AG09309 (cell line): ENCODE data around the gene ZNF175.

ENCODE experiments used
- DNase-seq: peaks from one replicate; pipeline ENCODE4 v3.0.0-alpha.2; 2010; ENCODE audit warnings: low read depth
- H3K4me3 ChIP-seq: 2 replicates; pipeline ENCODE4 v1.5.1; 2011; ENCODE audit warnings: mild to moderate bottlenecking, low read depth, low read length, moderate library complexity; ENCODE audit not compliant: control insufficient read depth
- CTCF ChIP-seq: IDR thresholded peaks from 2 replicates; pipeline ENCODE4 v1.5.1; 2011; ENCODE audit warnings: mild to moderate bottlenecking, low read depth, low read length, inconsistent platforms; ENCODE audit not compliant: insufficient read depth, control insufficient read depth; ENCODE audit errors: missing control alignments

ZNF175 gene

GRCh38 chr19:51549533-51550324, 21.4 kb upstream of the ZNF175 start:
- no peak overlapping the region for H3K4me3 ChIP-seq
- no peak for TF ChIP-seq CTCF
- no peak for DNase-seq

- DNase-seq = no peak
- H3K4me3 ChIP-seq = no peak overlapping the region
- TF ChIP-seq CTCF = no peak
Observed at GRCh38 chr19:51550848-51551672, 20.0 kb upstream of the ZNF175 start.

GRCh38 chr19:51551673-51552432, 19.2 kb upstream of the ZNF175 start:
- DNase-seq = no peak
- TF ChIP-seq CTCF = no peak
- H3K4me3 ChIP-seq = no peak overlapping the region

- no peak for TF ChIP-seq CTCF
- no peak overlapping the region for H3K4me3 ChIP-seq
- no peak for DNase-seq
Observed at GRCh38 chr19:51552608-51552995, 18.5 kb upstream of the ZNF175 start.

- TF ChIP-seq CTCF = no peak
- H3K4me3 ChIP-seq = no peak overlapping the region
- DNase-seq = no peak
Observed at GRCh38 chr19:51552996-51553725, 17.9 kb upstream of the ZNF175 start.

GRCh38 chr19:51559240-51559639, 11.8 kb upstream of the ZNF175 start:
- H3K4me3 ChIP-seq = no peak overlapping the region
- no peak for TF ChIP-seq CTCF
- no peak for DNase-seq
